ENCODE results near the gene UFD1.

GRCh38 chr22:19455585-19456370 is 23.2 kb downstream of the UFD1 start:
- TF ChIP-seq CTCF (conservative IDR thresholded peaks at IDR 0.05 in 1 of 2, IDR thresholded peaks at IDR 0.05 in 1 of 2; ENCODE audit: low read depth in 1 of 2, low read length in 2 of 2) (no peak), EZH2 (IDR thresholded peaks at IDR 0.05; ENCODE audit: low read length, missing control alignments) (no peak)

Data from fibroblast of lung (primary cell).